NT2/D1 (cell line): ENCODE results near the gene KIF6.

ENCODE experiments used
- SUZ12 ChIP-seq: IDR thresholded peaks from 2 replicates; pipeline ENCODE4 v1.6.1; 2011; ENCODE audit not compliant: insufficient read length, insufficient read depth; ENCODE audit errors: extremely low read depth
- YY1 ChIP-seq: IDR thresholded peaks from 2 replicates; pipeline ENCODE4 v1.6.1; 2011; ENCODE audit not compliant: insufficient read length, insufficient read depth
- ZNF274 ChIP-seq: IDR thresholded peaks from 2 replicates; pipeline ENCODE4 v1.6.1; 2011; ENCODE audit warnings: mild to moderate bottlenecking, low read depth, low read length

DNA sequence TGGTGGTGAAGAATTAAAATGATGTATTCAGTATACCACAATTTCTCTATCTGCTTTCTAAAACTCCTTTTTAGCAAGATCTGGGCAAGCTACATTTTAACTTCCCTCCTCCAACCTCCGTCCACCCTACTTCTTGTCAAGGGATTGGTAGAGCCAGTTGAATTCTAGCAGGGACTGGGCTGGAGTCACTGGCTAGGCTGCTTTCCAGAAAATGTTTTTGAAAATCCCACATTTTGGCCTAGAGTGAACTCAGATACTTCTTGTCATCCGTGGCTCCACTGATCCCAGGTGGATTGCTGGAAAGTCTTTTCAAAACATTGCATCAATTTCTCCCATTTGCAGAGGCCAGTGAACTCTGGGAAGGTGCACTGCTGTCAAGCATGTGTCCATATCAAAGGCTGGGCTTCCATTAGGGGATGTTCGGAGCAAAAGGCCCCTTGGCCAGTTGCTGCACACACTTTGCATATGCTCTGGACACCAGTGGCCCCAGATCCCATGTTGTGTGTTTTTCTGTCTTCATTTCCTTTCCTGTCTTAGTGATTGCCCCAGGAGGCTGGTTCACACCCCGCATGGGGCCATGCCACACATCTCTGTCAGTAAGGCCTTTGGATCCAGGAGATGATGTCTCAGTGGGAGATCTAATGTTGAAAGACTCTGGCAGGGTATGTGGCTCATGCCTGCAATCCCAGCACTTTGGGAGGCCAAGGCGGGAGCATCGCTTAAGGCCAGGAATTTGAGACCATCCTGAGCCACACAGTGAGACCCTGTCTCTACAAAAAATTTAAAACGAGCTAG, 391.4 kb downstream of the KIF6 start:
- TF ChIP-seq SUZ12: no peak
- TF ChIP-seq YY1: no peak
- no peak for TF ChIP-seq ZNF274
